ENCODE measurements around the gene ICAM3. TPM values are rescaled to one million over a fixed set of nuclear protein-coding genes. Genes with fewer than 3 reads are reported as not detected.

ICAM3 gene
- total RNA-seq, result 5.1 and 7.7 TPM in 2 replicates

GRCh38 chr19:10339380-10339960, at the start of gene ICAM3:
TSS of gene ICAM3 (minus strand) at chr19:10339624. CDS start at chr19:10339614, 10 bp downstream.

GRCh38 chr19:10380313-10381102, 41.1 kb upstream of the ICAM3 start, which contains the start of gene TYK2:
TSS of gene TYK2 (minus strand) at chr19:10380572. CDS start at chr19:10378406, 2,166 bp downstream.

GRCh38 chr19:10332965-10333757, 6.3 kb downstream of the ICAM3 start, which contains the start of gene RAVER1:
TSS of gene RAVER1 (minus strand) at chr19:10333529. CDS start at chr19:10333507, 22 bp downstream.

GRCh38 chr19:10315335-10316214, 23.8 kb downstream of the ICAM3 start, which contains the start of gene FDX2:
TSS of gene FDX2 (minus strand) at chr19:10316015. CDS start at chr19:10315996, 19 bp downstream.

GRCh38 chr19:10309423-10309822, 30.0 kb downstream of the ICAM3 start, which contains the start of gene ZGLP1:
TSS of gene ZGLP1 (minus strand) at chr19:10309815.

GRCh38 chr19:10289836-10290356, 49.5 kb downstream of the ICAM3 start, which contains the start of gene ICAM5:
TSS of gene ICAM5 (plus strand) at chr19:10289952. CDS start at chr19:10290044, 92 bp downstream.

GRCh38 chr19:10286803-10287737, 52.4 kb downstream of the ICAM3 start, which contains the start of gene ICAM4:
TSS of gene ICAM4 (plus strand) at chr19:10286955. CDS start at chr19:10287013, 58 bp downstream.

Other genes starting within 250 kb of the ICAM3 start
- 0.32 and 0.89 TPM in 2 replicates for gene ANGPTL6, start 236.9 kb downstream of the ICAM3 start, total RNA-seq
- gene PPAN, start 233.3 kb downstream of the ICAM3 start, total RNA-seq, result 35.9 and 41.0 TPM in 2 replicates
- gene P2RY11, start 227.9 kb downstream of the ICAM3 start, total RNA-seq, result 3.3 and 5.5 TPM in 2 replicates
- gene EIF3G, start 219.7 kb downstream of the ICAM3 start, total RNA-seq, result 246 and 306 TPM in 2 replicates
- 22.6 and 71.1 TPM in 2 replicates for gene DNMT1, start 144.7 kb downstream of the ICAM3 start, total RNA-seq
- gene S1PR2, start 108.3 kb downstream of the ICAM3 start, total RNA-seq, result 12.5 and 17.1 TPM in 2 replicates
- 17.8 and 31.2 TPM in 2 replicates for gene MRPL4, start 87.4 kb downstream of the ICAM3 start, total RNA-seq
- 23.2 and 26.8 TPM in 2 replicates for gene ICAM1, start 68.5 kb downstream of the ICAM3 start, total RNA-seq
- gene ICAM4, start 52.7 kb downstream of the ICAM3 start, total RNA-seq, result 1.9 and 2.1 TPM in 2 replicates
- 11.0 and 20.3 TPM in 2 replicates for gene ICAM5, start 49.7 kb downstream of the ICAM3 start, total RNA-seq
- 0.59 and 1.1 TPM in 2 replicates for gene ZGLP1, start 29.8 kb downstream of the ICAM3 start, total RNA-seq
- gene FDX2, start 23.6 kb downstream of the ICAM3 start, total RNA-seq, result 16.3 and 16.8 TPM in 2 replicates
- gene RAVER1, start 6.1 kb downstream of the ICAM3 start, total RNA-seq, result 11.6 and 33.9 TPM in 2 replicates
- 67.4 and 86.4 TPM in 2 replicates for gene TYK2, start 40.9 kb upstream of the ICAM3 start, total RNA-seq
- 177 and 241 TPM in 2 replicates for gene CDC37, start 63.9 kb upstream of the ICAM3 start, total RNA-seq
- gene PDE4A, start 80.9 kb upstream of the ICAM3 start, total RNA-seq, result 3.3 and 6.2 TPM in 2 replicates
- 68.0 and 81.0 TPM in 2 replicates for gene KEAP1, start 163.7 kb upstream of the ICAM3 start, total RNA-seq
- 5.4 and 7.4 TPM in 2 replicates for gene S1PR5, start 177.8 kb upstream of the ICAM3 start, total RNA-seq
- gene ATG4D, start 204.3 kb upstream of the ICAM3 start, total RNA-seq, result 10.7 and 15.6 TPM in 2 replicates
- gene KRI1, start 226.4 kb upstream of the ICAM3 start, total RNA-seq, result 8.0 and 9.8 TPM in 2 replicates
- gene CDKN2D, start 229.4 kb upstream of the ICAM3 start, total RNA-seq, result 6.8 and 8.7 TPM in 2 replicates
- not detected in 2 replicates for gene AP1M2, start 247.7 kb upstream of the ICAM3 start, total RNA-seq